Prostate gland (tissue), 2 donors: ENCODE results near the gene HDGFL3. TPM values are rescaled to one million over a fixed set of nuclear protein-coding genes. Genes with fewer than 3 reads are reported as not detected.

Experiments
- DNase-seq: peaks from one replicate; pipeline ENCODE4 v3.0.0-alpha.2; 2019; ENCODE audit warnings: low spot score
- H3K27ac ChIP-seq, 2 donors: fragments of 200-600 bp; sonication (generic); 2 replicates each; pipeline ENCODE4 v1.5.1; 2017 to 2019
- H3K27me3 ChIP-seq: fragments of 200-600 bp; sonication (generic); replicated peaks from 2 replicates; pipeline ENCODE4 v1.5.1; 2019; ENCODE audit not compliant: insufficient read depth
- H3K36me3 ChIP-seq, 2 donors: fragments of 200-600 bp; sonication (generic); 1 replicate in 1 of 2; 2 replicates in 1 of 2; pipeline versions ENCODE4 v1.5.1 to v1.8.1; 2017 to 2019
- H3K4me1 ChIP-seq: fragments of 200-600 bp; sonication (generic); replicated peaks from 2 replicates; pipeline ENCODE4 v1.5.1; 2019
- H3K4me3 ChIP-seq, 2 donors: fragments of 200-600 bp; sonication (generic); 2 replicates each; pipeline ENCODE4 v1.5.1; 2017 to 2019
- H3K9me3 ChIP-seq: fragments of 200-600 bp; sonication (generic); 2 replicates; pipeline ENCODE4 v1.5.1; 2017
- POLR2A ChIP-seq: fragments of 450-650 bp; IDR thresholded peaks from one replicate; pipeline ENCODE4 v1.6.1; 2016; ENCODE audit warnings: antibody characterized with exemption, mild to moderate bottlenecking
- POLR2AphosphoS5 ChIP-seq: sonication (generic); formaldehyde crosslinking; IDR thresholded peaks from one replicate; pipeline ENCODE4 v1.6.1; 2017; ENCODE audit warnings: antibody characterized with exemption
- WGBS: methylation state at CpG from one replicate; pipeline ENCODE4 v1.1.5; 2018; 5-methylcytosine and 5-hydroxymethylcytosine counted together
- intact Hi-C: fragments of 100-400 bp; cut with DNase I; formaldehyde crosslinking; loops from one replicate; pipeline ENCODE4 v1.14.2; 2022
- total RNA-seq, 2 donors: library from RNA; depleted of rRNA; stranded (reverse); fragments of >200 nt; gene quantifications; one replicate each; pipeline ENCODE4 v1.1.0, GENCODE V29; 2016
- TF ChIP-seq, protein P1 (sequence below), 4 experiments: fragments of 200-600 bp in 2 of 4; fragments of 450-650 bp in 2 of 4; sonication (generic) in 2 of 4; IDR thresholded peaks; 1 replicate in 3 of 4; 2 replicates in 1 of 4; pipeline ENCODE4 v1.5.1; 2016 to 2019; ENCODE audit warnings: antibody characterized with exemption in 4 of 4, mild to moderate bottlenecking in 2 of 4, moderate library complexity in 2 of 4

HDGFL3 gene
- 10 to 100 TPM; 19.4 to 55.4 TPM for total RNA-seq

DNA sequence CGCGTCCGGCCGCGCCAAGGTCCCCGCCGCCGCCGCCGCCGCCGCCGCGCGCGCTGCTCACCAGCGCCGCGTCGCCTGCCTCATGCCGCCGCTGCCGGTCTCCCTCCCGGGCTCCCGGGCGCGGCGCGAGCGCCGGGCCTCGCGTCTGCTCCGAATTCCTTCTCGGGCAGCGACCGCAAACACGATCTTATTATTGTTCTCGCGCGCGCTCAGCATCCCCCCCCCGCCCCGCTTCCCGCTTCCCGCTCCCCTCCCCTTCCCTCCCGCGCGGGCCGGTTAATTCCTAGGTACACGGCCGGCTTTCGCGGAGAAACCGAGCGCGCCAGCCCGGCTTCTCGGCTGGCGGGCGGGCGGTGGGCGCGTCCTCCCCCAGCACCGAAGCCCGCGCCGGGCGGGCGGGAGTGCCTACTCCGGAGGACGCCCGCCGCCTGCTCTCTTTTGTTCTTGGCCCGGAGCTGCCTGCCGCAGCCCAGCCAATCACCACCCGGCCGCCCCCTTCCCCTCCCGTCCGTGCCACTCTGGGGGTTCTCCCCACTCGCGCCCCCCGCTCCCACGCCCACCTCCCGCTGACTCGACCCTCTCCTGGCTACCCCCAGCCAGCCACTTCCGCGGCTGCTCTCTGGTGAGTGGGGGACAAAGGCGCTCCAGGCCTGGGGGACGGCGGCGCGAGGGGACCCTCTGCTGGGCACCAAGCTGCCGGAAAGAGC, at the start of gene HDGFL3:
TSS of gene HDGFL3 (minus strand) at position 164 of the 707 bp plus-strand sequence. CDS start 409 bp downstream, outside the sequence.
- TF ChIP-seq POLR2AphosphoS5 (no peak), POLR2A (peak; percentile 26)
- TF ChIP-seq, protein P1, sequence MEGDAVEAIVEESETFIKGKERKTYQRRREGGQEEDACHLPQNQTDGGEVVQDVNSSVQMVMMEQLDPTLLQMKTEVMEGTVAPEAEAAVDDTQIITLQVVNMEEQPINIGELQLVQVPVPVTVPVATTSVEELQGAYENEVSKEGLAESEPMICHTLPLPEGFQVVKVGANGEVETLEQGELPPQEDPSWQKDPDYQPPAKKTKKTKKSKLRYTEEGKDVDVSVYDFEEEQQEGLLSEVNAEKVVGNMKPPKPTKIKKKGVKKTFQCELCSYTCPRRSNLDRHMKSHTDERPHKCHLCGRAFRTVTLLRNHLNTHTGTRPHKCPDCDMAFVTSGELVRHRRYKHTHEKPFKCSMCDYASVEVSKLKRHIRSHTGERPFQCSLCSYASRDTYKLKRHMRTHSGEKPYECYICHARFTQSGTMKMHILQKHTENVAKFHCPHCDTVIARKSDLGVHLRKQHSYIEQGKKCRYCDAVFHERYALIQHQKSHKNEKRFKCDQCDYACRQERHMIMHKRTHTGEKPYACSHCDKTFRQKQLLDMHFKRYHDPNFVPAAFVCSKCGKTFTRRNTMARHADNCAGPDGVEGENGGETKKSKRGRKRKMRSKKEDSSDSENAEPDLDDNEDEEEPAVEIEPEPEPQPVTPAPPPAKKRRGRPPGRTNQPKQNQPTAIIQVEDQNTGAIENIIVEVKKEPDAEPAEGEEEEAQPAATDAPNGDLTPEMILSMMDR (IDR thresholded peaks at IDR 0.05) = no peak
- no peaks in the 10 kb centered on the region for H3K27me3 ChIP-seq
- H3K27ac ChIP-seq = peak within 1 kb of the TSS; percentile 92 to 93
- no peaks in the 10 kb centered on the region for H3K9me3 ChIP-seq
- no peaks in the 10 kb centered on the region for H3K36me3 ChIP-seq
- DNase-seq = peak; percentile 44
- WGBS = under 1% methylated on average over 83 of the region's 94 CpGs
- H3K4me1 ChIP-seq = no peaks in the 10 kb centered on the region
- intact Hi-C loops = loop anchor here (1.0 to 5.0 kb wide), 2 partner anchors 141 to 196 kb away; partner anchors contain the start of genes BTBD1 and C15orf40
- H3K4me3 ChIP-seq = peak within 1 kb of the TSS; percentile 81 to 91

DNA sequence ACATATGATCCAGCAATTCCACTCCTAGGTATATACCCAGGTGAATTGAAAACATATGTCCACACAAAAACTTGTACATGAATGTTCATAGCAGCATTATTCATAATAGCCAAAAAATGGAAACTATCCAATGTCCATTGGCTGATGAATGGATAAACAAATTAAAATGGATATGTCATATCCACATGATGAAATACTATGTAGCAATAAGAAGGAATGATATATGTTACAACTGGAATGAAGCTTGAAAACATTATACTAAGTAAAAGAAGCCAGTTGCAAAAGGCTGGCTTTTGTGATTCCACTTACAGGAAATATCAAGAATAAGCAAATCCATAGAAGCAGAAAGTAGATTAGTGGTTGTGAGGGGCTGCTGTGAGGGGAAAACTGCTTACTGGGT, 43.2 kb upstream of the HDGFL3 start:
- no peak for DNase-seq
- Histone ChIP-seq H3K27me3 (no peaks in the 10 kb centered on the region), H3K4me3 (no peak overlapping the region), H3K9me3 (no peaks in the 10 kb centered on the region), H3K27ac (no peak overlapping the region), H3K36me3 (no peaks in the 10 kb centered on the region), H3K4me1 (no peaks in the 10 kb centered on the region)
- no peak for TF ChIP-seq POLR2A
- TF ChIP-seq POLR2AphosphoS5 = no peak
- TF ChIP-seq, protein P1 (IDR thresholded peaks at IDR 0.05) = no peak
- intact Hi-C loops = no loop called here

DNA sequence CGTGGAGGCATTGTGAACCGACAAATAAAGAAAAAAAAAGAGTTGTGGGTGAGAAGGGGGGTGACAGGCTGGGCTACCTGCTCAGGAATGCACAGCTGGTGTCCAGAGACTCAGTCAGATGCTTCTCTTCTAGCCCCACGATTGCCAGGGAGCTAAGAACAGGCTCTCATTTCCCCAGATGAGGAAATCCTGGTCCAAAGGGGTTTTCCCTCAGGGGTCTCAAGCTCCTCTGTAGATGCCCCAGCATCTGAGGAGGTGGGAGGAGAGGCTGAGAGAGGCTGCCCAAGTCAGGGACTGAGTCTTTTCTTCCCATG, 41.4 kb upstream of the HDGFL3 start:
- Histone ChIP-seq H3K27me3 (no peaks in the 10 kb centered on the region), H3K4me3 (no peak overlapping the region), H3K27ac (no peak overlapping the region), H3K36me3 (no peaks in the 10 kb centered on the region), H3K9me3 (no peaks in the 10 kb centered on the region), H3K4me1 (no peaks in the 10 kb centered on the region)
- intact Hi-C loops = loop anchor here (5.0 to 10.0 kb wide), 2 partner anchors 186 to 308 kb away; no protein-coding TSS in a partner anchor
- TF ChIP-seq POLR2AphosphoS5 = no peak
- TF ChIP-seq, protein P1 (IDR thresholded peaks at IDR 0.05) = no peak
- TF ChIP-seq POLR2A = no peak
- no peak for DNase-seq
- WGBS = 23% methylated on average over 3 of the region's 3 CpGs

DNA sequence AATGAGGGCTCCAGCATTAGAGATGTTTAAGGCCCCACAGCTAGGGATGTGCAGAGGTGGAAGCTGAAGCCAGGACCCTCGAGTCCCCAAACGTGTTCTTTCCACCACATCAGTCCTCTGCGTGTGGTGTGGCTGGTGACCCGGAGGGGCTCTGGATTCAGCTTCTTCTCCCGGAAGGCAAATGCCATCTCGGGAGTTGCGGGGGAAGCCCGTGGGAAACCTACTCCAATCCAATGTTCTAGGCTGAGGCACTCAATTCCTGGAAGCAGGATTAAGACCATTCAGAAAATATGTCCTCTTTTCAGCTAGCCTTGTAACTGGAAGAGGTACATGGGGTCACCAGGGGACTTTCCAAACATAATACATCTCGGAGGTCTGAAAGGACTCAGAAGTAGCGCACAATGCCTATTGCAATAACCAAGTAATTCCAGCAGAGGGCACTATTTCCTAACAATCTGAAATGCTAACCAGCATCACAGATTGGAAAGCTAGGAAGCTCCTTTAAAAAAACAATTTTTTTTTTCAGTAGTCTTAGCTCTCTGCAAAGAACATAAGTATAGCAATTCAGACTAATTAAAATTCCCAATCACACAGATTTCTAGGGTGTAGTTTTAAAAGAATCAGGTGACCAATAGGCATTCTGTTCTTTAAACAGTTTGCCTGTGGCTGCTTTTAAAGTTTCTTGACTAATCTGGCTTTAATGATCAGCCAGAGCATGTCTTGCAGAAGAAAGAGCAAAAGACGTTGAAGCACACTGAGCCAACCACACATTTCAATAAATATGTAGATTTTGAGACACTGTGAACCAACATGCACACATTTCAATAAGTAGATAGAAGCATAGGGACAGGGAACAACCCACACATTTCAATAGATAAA, 40.8 kb upstream of the HDGFL3 start:
- no peaks in the 10 kb centered on the region for H3K9me3 ChIP-seq
- peak; percentile 10 for TF ChIP-seq POLR2AphosphoS5
- TF ChIP-seq, protein P1 (IDR thresholded peaks at IDR 0.05) = peak; percentile 87 to 94 (median 93)
- TF ChIP-seq POLR2A = no peak
- H3K27ac ChIP-seq = no peak overlapping the region
- DNase-seq = peak; percentile 53
- H3K27me3 ChIP-seq = no peaks in the 10 kb centered on the region
- H3K4me3 ChIP-seq = no peak overlapping the region
- 30% methylated on average over 11 of the region's 11 CpGs for WGBS
- no peaks in the 10 kb centered on the region for H3K36me3 ChIP-seq
- intact Hi-C loops = loop anchor here (5.0 to 10.0 kb wide), 2 partner anchors 186 to 309 kb away; no protein-coding TSS in a partner anchor
- no peaks in the 10 kb centered on the region for H3K4me1 ChIP-seq
